CD4-positive, alpha-beta T cell treated with Interleukin-15 for 4 hours (primary cell): ENCODE data around the gene WASF2.
"Not testable (repeated sequence)": the region's sequence is repeated elsewhere in the genome, so short reads cannot be mapped to it uniquely, and the experiment has no call there.

Experiments
- DNase-seq: peaks from one replicate; pipeline ENCODE4 v3.0.0-alpha.2; 2020; ENCODE audit warnings: low spot score

The WASF2 gene

GRCh38 chr1:27489973-27490741 is at the start of gene WASF2:
Gene WASF2 (minus strand): TSS chr1:27490167. CDS start chr1:27428890, 61,277 bp downstream.
- DNase-seq = peak; percentile 97

- no peak for DNase-seq
Measured at GRCh38 chr1:27538793-27539192, 48.8 kb upstream of the WASF2 start.

GRCh38 chr1:27538305-27538676 is 48.3 kb upstream of the WASF2 start:
- DNase-seq = not testable (repeated sequence)

- no peak for DNase-seq
Measured at GRCh38 chr1:27536767-27537166, 46.8 kb upstream of the WASF2 start.

DNA sequence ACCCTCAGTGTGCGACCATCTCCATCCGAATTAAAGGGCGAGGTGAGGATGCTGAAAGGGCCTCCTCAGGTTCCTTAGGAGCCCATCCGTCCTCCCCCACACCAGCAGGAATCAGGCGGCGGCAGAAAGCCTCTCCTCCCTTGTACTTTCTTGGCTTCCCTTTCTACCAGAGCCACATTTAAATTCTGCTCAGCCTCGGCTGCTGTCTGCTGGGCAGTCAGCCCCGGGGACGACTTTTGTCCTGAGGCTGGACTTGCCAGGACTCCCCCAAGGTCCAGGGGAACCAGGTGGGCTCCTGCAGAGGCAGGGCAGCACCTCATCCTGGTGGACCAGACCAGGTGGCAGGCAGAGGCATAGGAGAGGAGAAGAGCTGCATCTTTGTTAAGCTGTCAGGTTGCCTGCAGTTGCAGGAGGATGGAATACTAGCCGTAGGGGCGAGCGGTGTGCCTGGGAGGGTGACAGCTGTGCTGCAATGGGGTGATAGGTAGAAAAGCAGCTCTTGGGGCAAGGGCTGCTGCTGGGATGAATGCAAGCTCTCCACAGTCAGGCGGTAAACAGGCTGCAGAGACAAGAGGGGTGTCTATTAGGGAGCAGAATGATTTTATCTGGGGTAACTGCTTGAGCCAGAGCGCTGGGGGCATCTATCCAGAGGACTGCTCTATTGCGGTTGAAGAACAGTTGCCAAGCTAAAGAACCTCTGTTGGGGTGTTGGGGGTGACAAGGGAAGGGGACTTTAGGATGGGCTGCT is 46.2 kb upstream of the WASF2 start:
- no peak for DNase-seq

DNA sequence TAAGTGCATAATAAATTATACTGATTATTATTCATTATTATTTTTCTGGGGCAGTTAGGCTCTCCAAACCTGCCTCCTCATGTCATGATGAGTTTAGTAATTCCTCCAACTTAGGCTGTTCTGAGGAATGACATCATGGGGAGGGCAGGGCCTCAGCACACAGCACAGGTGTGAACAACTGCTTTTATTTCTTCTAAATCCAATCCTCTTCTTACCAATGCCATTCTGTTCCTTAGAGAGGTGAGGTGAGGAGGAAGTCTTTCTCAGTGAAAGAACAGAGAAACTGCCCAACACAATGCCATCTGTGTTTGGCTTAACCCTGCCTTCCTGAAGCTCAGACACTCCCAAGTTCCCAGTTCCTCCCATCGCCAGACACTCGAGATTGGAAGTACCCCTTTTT is 45.4 kb upstream of the WASF2 start:
- no peak for DNase-seq

- DNase-seq = no peak
Measured at GRCh38 chr1:27531959-27532685, 42.2 kb upstream of the WASF2 start.

- DNase-seq = no peak
Measured at GRCh38 chr1:27530192-27530591, 40.2 kb upstream of the WASF2 start.

DNA sequence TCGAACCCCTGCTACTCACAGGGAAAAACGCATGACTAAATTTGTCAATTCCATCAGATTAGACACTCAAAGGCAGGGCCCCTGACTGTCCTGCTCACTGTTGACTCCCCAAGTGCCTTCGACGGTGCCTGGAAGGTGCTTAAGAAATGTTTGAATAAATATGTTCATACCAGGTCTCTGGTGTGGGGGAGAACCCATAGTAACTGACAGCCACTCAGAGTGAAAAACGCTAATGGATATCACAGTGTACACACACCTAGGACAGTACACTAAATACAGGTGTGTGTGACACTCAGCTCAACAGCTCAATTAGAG is 39.7 kb upstream of the WASF2 start:
- DNase-seq = no peak

DNA sequence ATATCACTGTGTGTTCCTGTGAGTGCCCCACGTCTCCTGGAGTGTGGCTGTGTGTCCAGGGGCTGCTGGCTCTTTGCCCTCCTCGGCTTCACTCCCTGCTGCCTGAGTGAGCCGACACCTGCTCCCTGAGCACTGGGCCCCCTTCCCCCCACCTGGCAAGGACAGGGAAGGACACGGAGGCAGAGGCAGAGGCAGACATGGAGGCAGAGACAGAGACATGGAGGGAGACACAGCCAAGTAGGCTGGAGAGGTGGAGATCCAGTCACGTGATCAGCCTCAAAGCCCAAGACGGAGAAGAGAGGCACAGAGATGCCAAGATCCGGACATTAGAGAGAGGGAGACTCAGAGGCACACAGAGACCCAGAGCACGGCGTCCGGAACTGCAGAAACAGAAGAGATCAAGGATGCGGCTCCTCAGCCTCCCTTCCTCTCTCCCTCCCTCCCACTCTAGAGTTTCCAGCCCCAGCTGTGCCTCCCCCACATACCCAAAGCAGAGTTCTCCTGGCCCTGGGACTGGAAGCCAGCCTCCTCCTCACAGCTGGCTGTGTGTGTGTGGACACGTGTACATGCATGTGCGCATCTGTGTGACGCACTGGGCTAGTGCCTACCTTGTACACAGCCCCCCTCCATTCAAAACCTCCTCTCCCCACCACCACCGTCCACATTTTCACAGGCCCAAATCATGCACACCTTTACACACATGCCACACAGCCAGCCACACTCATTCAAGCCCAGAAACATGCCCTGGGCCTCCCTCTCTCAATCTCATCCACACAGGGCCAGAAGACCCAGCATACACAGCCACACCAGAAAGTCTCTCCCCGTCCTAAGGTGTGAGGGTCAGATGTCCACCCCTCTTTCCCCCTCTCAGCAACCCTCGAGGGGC is 39.1 kb upstream of the WASF2 start:
- no peak for DNase-seq

DNA sequence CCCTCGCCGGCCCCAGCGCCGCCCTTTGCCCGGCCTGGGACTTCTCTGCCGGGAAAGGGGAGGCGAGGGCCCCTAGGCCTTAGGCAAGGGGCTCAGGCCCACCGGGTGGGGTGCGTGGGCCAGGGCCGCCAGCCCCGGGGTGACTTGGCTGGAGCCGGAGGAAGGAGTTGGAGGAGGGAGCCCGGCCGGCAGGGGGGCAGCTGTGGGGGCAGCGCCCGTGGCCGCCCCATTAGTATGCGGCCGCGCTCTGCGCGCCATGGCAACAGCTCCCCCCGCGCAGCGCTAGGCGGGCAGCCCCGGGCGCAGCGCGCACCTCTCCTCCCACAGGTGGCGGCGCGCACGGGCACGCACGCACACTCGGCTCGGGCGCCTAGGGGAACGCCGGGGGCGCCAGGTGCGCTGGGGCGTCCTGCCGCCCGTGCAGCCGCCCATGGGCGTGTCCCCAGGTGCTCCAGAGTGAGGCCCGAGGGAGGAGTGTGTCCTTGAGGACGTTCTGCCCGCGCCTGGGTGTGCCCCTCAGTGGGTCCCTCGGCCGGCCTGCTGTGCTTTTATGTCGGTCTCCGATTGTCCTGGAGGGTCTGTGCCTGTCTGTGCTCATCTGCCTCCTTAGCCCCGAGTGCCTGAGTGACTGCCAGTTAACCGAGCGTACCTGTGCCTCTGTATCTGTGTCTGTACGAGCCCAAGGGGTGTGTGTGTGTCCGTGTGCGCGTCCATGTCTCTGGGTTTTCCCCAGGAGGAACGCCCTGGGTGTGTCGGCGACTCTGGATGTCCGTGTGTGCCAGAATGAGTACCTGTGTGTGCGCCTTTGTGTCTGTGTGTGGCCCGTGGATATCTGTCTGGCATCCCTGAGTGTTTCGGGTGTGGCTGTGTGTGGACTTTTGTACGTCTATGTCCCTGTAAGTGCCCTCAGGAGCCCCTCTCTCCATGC is 38.2 kb upstream of the WASF2 start:
- peak; percentile 40 for DNase-seq

DNA sequence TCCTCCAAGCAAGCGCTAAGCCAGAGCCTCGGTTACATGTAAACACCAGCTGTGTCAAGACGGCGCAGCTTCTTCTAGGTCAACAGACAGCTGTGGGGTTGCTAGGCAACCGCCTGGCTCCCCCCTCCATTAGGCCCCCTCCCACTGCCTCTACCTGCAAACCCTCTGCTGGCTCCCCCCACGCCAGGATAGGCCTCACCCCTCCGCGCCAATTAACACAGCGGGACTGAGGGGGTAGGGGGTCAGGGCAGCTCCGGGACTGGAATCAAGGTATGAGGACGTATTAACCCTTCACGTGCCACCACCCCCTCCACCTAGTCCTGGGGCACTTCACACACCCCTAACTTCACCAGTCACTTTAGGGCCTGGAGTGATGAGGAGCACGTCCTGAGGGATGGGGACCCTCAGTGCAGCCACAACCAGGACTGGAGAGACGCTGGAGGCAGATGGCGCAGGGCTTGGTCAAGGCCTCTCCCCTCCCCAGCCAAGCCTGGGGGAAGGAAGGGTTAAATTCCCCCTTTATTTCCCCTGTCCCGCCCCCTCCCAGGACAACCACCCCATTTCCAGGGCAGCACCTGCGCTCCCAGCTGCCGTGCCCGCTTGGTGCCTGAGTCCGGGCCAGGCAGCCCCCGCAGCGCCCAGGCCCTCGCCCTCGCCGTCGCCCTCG is 37.4 kb upstream of the WASF2 start:
- peak; percentile 44 for DNase-seq

DNA sequence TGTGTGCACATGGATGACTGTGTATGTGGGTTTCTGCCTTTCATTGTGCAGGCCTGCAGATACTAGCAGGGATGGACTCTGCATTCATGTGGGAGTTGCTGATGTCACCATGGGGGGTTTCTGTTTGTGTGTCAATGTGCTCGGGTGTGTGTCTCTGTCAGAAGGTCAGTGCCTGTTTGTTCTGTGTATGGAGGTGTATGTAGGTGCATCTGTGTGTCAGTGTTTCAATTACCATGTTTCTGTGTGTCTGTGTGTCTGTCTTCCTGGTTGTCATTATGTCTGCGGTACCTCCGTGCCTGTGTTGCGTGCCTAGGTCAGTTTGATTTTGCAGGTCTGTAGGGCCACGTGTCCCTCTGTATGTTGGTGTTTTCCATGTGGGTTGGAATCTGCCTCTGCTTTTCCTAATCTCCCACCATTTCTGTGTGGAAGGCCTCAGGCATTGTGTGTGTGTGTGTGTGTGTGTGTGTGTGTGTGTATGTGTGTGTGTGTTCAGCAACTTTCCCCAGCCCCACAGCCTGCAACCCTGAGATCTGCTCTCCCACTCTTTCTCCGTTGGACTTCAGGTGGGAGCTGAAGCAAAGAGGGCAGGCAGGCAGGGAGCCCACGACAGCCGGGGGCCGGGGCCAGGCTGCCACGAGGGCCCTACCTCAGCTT is 36.7 kb upstream of the WASF2 start:
- no peak for DNase-seq

DNA sequence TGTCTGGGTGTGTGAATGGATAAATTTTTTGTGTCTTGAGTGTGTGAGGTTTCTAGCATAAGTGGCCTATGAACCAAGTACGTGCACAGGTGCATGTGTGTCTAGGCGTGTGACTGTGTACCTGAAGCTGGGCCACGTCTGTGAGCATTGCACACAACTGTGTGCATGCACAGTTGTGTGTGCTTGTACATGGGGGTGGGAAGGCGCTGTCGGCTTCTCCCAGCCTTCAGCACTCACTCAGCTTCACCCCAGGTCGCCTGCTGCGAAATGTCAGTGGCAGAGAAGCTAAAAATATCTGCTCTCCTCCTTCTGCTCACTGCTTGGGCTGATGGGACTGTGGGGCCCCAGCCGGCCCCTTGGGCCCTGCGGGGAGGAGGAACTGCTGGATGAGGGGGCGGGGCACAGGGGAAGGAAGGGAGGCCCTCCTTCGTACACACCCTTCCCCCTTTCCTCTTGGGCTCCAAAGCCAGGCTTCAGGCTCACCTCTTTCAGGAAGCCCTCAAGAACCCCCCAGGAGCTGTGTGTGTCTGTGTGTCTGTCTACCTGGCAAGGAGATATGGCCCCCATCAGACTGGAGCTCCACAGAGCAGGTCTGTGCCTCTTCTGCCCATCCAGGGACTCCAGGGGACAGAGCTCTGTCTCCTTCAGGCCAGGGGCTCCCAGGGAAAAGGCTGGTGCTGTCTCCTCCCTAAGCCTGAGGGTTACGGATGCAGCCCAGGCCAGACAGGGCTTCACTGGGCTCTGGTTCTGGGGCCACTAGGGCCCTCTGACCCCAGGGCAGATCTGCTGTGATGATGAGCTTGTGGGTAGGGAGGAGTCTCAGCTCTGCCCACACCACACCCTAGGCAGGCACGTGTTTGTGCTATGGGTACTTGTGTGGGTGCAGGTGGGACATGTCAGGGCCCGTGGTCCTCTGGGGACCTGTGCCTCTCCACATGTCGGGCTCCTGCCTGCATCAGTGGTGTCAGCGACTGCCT is 35.6 kb upstream of the WASF2 start:
- DNase-seq = peak; percentile 35

GRCh38 chr1:27523337-27524020 is 33.5 kb upstream of the WASF2 start:
- no peak for DNase-seq

DNA sequence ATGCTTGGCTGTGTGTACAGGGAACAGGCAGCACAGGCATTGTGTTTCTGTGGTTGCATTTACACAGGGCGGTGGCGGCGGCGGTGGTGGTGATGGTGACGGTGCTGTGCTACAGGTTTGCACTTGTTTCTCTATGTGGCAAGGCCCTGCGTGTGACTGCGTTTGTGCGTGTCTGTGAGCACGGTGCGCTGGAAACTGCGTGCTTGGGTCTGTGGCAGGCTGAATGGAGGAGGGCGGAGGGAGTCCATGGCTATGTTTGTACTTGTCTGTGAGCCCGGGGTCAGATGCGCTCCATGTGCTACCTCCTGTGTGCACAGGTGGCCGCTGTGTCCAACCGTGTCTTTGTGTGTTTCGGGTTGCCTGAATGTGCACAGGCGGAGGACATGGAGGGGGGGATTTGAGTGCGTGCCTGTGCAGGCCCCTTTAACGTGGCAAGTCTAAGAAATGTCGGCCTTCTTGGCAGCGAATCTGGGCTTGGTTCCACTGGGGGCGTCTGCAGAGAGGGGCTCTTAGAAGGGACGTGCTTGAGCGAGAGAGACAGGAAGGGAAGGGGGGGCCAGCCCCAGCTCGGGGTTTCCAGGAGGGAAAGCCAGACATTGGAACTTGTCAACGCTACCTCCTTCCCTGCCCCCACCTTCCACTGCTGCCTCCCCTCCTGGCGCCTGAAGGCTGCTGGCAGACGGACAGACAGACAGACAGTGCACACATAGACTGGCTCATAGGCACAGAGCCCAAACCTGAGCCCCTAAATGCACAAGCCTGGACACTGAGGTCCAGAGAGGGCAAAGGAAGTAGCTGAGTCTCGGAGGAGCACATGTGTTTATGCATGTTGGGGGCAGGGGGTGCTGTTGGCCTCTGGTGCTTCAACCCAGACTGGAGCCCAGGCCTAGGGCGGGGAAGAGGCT is 32.7 kb upstream of the WASF2 start:
- DNase-seq = peak; percentile 71

- no peak for DNase-seq
Measured at GRCh38 chr1:27521861-27522431, 32.0 kb upstream of the WASF2 start.
